ENCODE data around the gene MED10. TPM values are rescaled to one million over a fixed set of nuclear protein-coding genes. Genes with fewer than 3 reads are reported as not detected.
A peak's percentile ranks its signal among the peaks of the same experiment; 100 is the strongest.

Gene MED10
- total and polyA plus RNA-seq, 9 of the 15 experiments (the other 6 are each of a cell fraction or from before 2014, with no cell fraction given): 23.8 to 83.4 (median 58.8) TPM

- no peak for TF ChIP-seq HDGF (IDR thresholded peaks at IDR 0.05)
- TF ChIP-seq OTX1 (CRISPR knock-in tag; IDR thresholded peaks at IDR 0.05): no peak
- TF ChIP-seq ZNF184 (CRISPR knock-in tag; IDR thresholded peaks at IDR 0.05): no peak
- no peak for TF ChIP-seq MEIS2 (IDR thresholded peaks at IDR 0.05; ENCODE audit: partially characterized antibody)
- no peak for TF ChIP-seq MLLT1 (IDR thresholded peaks at IDR 0.05)
- peak; percentile 73 for TF ChIP-seq BCL6 (CRISPR knock-in tag; IDR thresholded peaks at IDR 0.05)
- TF ChIP-seq, protein P1, sequence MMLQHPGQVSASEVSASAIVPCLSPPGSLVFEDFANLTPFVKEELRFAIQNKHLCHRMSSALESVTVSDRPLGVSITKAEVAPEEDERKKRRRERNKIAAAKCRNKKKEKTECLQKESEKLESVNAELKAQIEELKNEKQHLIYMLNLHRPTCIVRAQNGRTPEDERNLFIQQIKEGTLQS (IDR thresholded peaks at IDR 0.05): peak; percentile 99
- TF ChIP-seq, protein P1 (CRISPR knock-in tag; conservative IDR thresholded peaks at IDR 0.05): peak; percentile 87; the same call in 1 of the 2 replicates
- TF ChIP-seq CHD4 (IDR thresholded peaks at IDR 0.05; ENCODE audit: insufficient read depth, insufficient replicate concordance, low read depth, low read length, poor library complexity, severe bottlenecking): no peak
- TF ChIP-seq ERF (CRISPR knock-in tag; IDR thresholded peaks at IDR 0.05): no peak
- TF ChIP-seq, protein P2, sequence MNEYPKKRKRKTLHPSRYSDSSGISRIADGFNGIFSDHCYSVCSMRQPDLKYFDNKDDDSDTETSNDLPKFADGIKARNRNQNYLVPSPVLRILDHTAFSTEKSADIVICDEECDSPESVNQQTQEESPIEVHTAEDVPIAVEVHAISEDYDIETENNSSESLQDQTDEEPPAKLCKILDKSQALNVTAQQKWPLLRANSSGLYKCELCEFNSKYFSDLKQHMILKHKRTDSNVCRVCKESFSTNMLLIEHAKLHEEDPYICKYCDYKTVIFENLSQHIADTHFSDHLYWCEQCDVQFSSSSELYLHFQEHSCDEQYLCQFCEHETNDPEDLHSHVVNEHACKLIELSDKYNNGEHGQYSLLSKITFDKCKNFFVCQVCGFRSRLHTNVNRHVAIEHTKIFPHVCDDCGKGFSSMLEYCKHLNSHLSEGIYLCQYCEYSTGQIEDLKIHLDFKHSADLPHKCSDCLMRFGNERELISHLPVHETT (CRISPR knock-in tag; conservative IDR thresholded peaks at IDR 0.05 in 1 of 2, IDR thresholded peaks at IDR 0.05 in 1 of 2): 0 out of 4 replicates have a peak, but pooled peaks of 1 of the 2 experiments have one; percentile 6
- no peak; the same call in 1 of the 2 replicates for TF ChIP-seq ZNF561 (CRISPR knock-in tag; conservative IDR thresholded peaks at IDR 0.05)
- TF ChIP-seq SMAD1 (IDR thresholded peaks at IDR 0.05; ENCODE audit: low read depth, low read length, partially characterized antibody): no peak
- TF ChIP-seq RHOXF2B (CRISPR knock-in tag; conservative IDR thresholded peaks at IDR 0.05): no peak
- TF ChIP-seq ZNF197 (CRISPR knock-in tag; IDR thresholded peaks at IDR 0.05; ENCODE audit: low read depth): 0 out of 2 replicates have a peak, but pooled peaks have one; percentile 64
- TF ChIP-seq FIP1L1 (IDR thresholded peaks at IDR 0.05; ENCODE audit: low read depth, low read length, poor library complexity, severe bottlenecking): no peak
- TF ChIP-seq HCFC1 (IDR thresholded peaks at IDR 0.05; ENCODE audit: low read depth, low read length): no peak
- TF ChIP-seq EP400 (IDR thresholded peaks at IDR 0.05): peak; percentile 43; the same call in 1 of the 2 replicates
- TF ChIP-seq KAT2B (IDR thresholded peaks at IDR 0.05; ENCODE audit: low read depth, low read length): no peak
- TF ChIP-seq GTF2F1 (IDR thresholded peaks at IDR 0.05; ENCODE audit: low read depth, low read length): no peak
- TF ChIP-seq, protein P3, sequence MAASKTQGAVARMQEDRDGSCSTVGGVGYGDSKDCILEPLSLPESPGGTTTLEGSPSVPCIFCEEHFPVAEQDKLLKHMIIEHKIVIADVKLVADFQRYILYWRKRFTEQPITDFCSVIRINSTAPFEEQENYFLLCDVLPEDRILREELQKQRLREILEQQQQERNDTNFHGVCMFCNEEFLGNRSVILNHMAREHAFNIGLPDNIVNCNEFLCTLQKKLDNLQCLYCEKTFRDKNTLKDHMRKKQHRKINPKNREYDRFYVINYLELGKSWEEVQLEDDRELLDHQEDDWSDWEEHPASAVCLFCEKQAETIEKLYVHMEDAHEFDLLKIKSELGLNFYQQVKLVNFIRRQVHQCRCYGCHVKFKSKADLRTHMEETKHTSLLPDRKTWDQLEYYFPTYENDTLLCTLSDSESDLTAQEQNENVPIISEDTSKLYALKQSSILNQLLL (CRISPR knock-in tag; IDR thresholded peaks at IDR 0.05; ENCODE audit: borderline replicate concordance): no peak
- no peak for TF ChIP-seq ILK (tag; IDR thresholded peaks at IDR 0.05; ENCODE audit: borderline replicate concordance, low read depth)
- TF ChIP-seq SMC3 (conservative IDR thresholded peaks at IDR 0.05; ENCODE audit: insufficient read depth, low read depth, low read length): no peak
Observed at GRCh38 chr5:6408627-6409446, 30.5 kb upstream of the MED10 start (continued).

Measured in K562 (cell line).